ENCODE results near the gene TMEM135.
"Not testable (repeated sequence)": the region's sequence is repeated elsewhere in the genome, so short reads cannot be mapped to it uniquely, and the experiment has no call there.

Gene TMEM135

GRCh38 chr11:87097582-87097981 lies 59.8 kb downstream of the TMEM135 start:
- H3K27ac ChIP-seq, result no peak overlapping the region
- H3K27me3 ChIP-seq, result no peaks in the 10 kb centered on the region
- no peak overlapping the region for H3K4me3 ChIP-seq
- no peaks in the 10 kb centered on the region for H3K4me1 ChIP-seq
- TF ChIP-seq Cebpa-rat (IDR thresholded peaks at IDR 0.05), result no peak
- H4K20me1 ChIP-seq, result no peaks in the 10 kb centered on the region
- H3K9me3 ChIP-seq, result peaks cover 11% of the 10 kb centered on the region
- peaks cover 43% of the 10 kb centered on the region for H3K36me3 ChIP-seq
- H3K9ac ChIP-seq, result no peak overlapping the region
- H3K4me2 ChIP-seq, result no peak overlapping the region

GRCh38 chr11:87101956-87102580 lies 64.3 kb downstream of the TMEM135 start:
- no peak overlapping the region for H3K4me2 ChIP-seq
- H3K27me3 ChIP-seq, result no peaks in the 10 kb centered on the region
- no peaks in the 10 kb centered on the region for H4K20me1 ChIP-seq
- TF ChIP-seq Cebpa-rat (IDR thresholded peaks at IDR 0.05), result no peak
- H3K36me3 ChIP-seq, result peaks cover 31% of the 10 kb centered on the region
- no peak overlapping the region for H3K4me3 ChIP-seq
- no peak overlapping the region for H3K27ac ChIP-seq
- no peaks in the 10 kb centered on the region for H3K4me1 ChIP-seq
- H3K9me3 ChIP-seq, result peaks cover 13% of the 10 kb centered on the region
- no peak overlapping the region for H3K9ac ChIP-seq

GRCh38 chr11:87105826-87106225 lies 68.1 kb downstream of the TMEM135 start:
- H3K9ac ChIP-seq, H3K4me3 ChIP-seq, H3K27me3 ChIP-seq, H3K4me1 ChIP-seq, H4K20me1 ChIP-seq, H3K27ac ChIP-seq, H3K4me2 ChIP-seq: not testable (repeated sequence)
- Histone ChIP-seq H3K36me3 (peaks cover 27% of the 10 kb centered on the region), H3K9me3 (peaks cover 13% of the 10 kb centered on the region)

GRCh38 chr11:87107379-87107778 lies 69.6 kb downstream of the TMEM135 start:
- not testable (repeated sequence) for H3K4me2 ChIP-seq, H3K9ac ChIP-seq, H3K4me1 ChIP-seq

GRCh38 chr11:87110443-87111131 lies 72.9 kb downstream of the TMEM135 start:
- H3K9me3 ChIP-seq, result peaks cover 5% of the 10 kb centered on the region
- TF ChIP-seq Cebpa-rat (IDR thresholded peaks at IDR 0.05), result no peak
- H3K4me2 ChIP-seq, result no peak overlapping the region
- 0 out of 2 replicates have a peak, but pooled peaks cover 8% of the 10 kb centered on the region for H4K20me1 ChIP-seq
- no peak overlapping the region for H3K4me3 ChIP-seq
- H3K36me3 ChIP-seq, result peaks cover 13% of the 10 kb centered on the region
- H3K27ac ChIP-seq, result no peak overlapping the region
- H3K27me3 ChIP-seq, result no peaks in the 10 kb centered on the region
- H3K9ac ChIP-seq, result no peak overlapping the region
- no peaks in the 10 kb centered on the region for H3K4me1 ChIP-seq

More at GRCh38 chr11:87107379-87107778, 69.6 kb downstream of the TMEM135 start:
- not testable (repeated sequence) for H3K4me3 ChIP-seq, H4K20me1 ChIP-seq, H3K27ac ChIP-seq, H3K27me3 ChIP-seq
- peaks cover 13% of the 10 kb centered on the region for H3K9me3 ChIP-seq
- H3K36me3 ChIP-seq, result peaks cover 20% of the 10 kb centered on the region

GRCh38 chr11:87114093-87114492 lies 76.4 kb downstream of the TMEM135 start:
- Histone ChIP-seq H3K9me3 (no peaks in the 10 kb centered on the region), H3K9ac (no peak overlapping the region), H3K36me3 (no peaks in the 10 kb centered on the region), H3K4me3 (no peak overlapping the region), H3K4me1 (no peaks in the 10 kb centered on the region), H3K27me3 (no peaks in the 10 kb centered on the region), H3K27ac (no peak overlapping the region), H3K4me2 (no peak overlapping the region), H4K20me1 (0 out of 2 replicates have a peak, but pooled peaks cover 8% of the 10 kb centered on the region)
- TF ChIP-seq Cebpa-rat (IDR thresholded peaks at IDR 0.05), result no peak

GRCh38 chr11:87116185-87116584 lies 78.5 kb downstream of the TMEM135 start:
- Histone ChIP-seq H3K27me3 (no peaks in the 10 kb centered on the region), H3K36me3 (no peaks in the 10 kb centered on the region), H3K4me3 (no peak overlapping the region), H3K4me2 (no peak overlapping the region), H3K9me3 (no peaks in the 10 kb centered on the region), H3K27ac (no peak overlapping the region), H3K9ac (no peak overlapping the region), H4K20me1 (no peaks in the 10 kb centered on the region), H3K4me1 (no peaks in the 10 kb centered on the region)
- TF ChIP-seq Cebpa-rat (IDR thresholded peaks at IDR 0.05), result no peak

GRCh38 chr11:87120937-87121336 lies 83.2 kb downstream of the TMEM135 start:
- Histone ChIP-seq H3K4me1 (no peaks in the 10 kb centered on the region), H3K36me3 (no peaks in the 10 kb centered on the region), H3K9me3 (no peaks in the 10 kb centered on the region), H3K27me3 (no peaks in the 10 kb centered on the region), H3K27ac (no peak overlapping the region), H3K9ac (no peak overlapping the region), H3K4me3 (no peak overlapping the region), H3K4me2 (no peak overlapping the region), H4K20me1 (0 out of 2 replicates have a peak, but pooled peaks cover 10% of the 10 kb centered on the region)
- TF ChIP-seq Cebpa-rat (IDR thresholded peaks at IDR 0.05), result no peak

GRCh38 chr11:87122852-87123251 lies 85.1 kb downstream of the TMEM135 start:
- no peak overlapping the region for H3K9ac ChIP-seq
- no peaks in the 10 kb centered on the region for H3K9me3 ChIP-seq
- H3K27ac ChIP-seq, result no peak overlapping the region
- no peaks in the 10 kb centered on the region for H3K4me1 ChIP-seq
- H3K36me3 ChIP-seq, result no peaks in the 10 kb centered on the region
- peaks cover 20% of the 10 kb centered on the region; the same call in 1 of the 2 replicates for H4K20me1 ChIP-seq
- H3K27me3 ChIP-seq, result no peaks in the 10 kb centered on the region
- TF ChIP-seq Cebpa-rat (IDR thresholded peaks at IDR 0.05), result no peak
- no peak overlapping the region for H3K4me2 ChIP-seq
- H3K4me3 ChIP-seq, result no peak overlapping the region

- Histone ChIP-seq H3K4me2 (no peak overlapping the region), H3K9ac (no peak overlapping the region), H3K27ac (no peak overlapping the region), H3K36me3 (no peaks in the 10 kb centered on the region), H3K4me3 (no peak overlapping the region), H3K9me3 (no peaks in the 10 kb centered on the region), H3K27me3 (no peaks in the 10 kb centered on the region), H4K20me1 (peaks cover 22% of the 10 kb centered on the region; the same call in 1 of the 2 replicates), H3K4me1 (no peaks in the 10 kb centered on the region)
- no peak for TF ChIP-seq Cebpa-rat (IDR thresholded peaks at IDR 0.05)
These were observed 87.5 kb downstream of the TMEM135 start for GRCh38 chr11:87125257-87125656.

Data from BLaER1 (cell line).